ENCODE measurements around the gene TRIM27. TPM values are rescaled to one million over a fixed set of nuclear protein-coding genes. Genes with fewer than 3 reads are reported as not detected.
A peak's percentile ranks its signal among the peaks of the same experiment; 100 is the strongest.

TRIM27 gene
- polyA plus RNA-seq, 1 donor from 2014 or later: 79.7 TPM

DNA sequence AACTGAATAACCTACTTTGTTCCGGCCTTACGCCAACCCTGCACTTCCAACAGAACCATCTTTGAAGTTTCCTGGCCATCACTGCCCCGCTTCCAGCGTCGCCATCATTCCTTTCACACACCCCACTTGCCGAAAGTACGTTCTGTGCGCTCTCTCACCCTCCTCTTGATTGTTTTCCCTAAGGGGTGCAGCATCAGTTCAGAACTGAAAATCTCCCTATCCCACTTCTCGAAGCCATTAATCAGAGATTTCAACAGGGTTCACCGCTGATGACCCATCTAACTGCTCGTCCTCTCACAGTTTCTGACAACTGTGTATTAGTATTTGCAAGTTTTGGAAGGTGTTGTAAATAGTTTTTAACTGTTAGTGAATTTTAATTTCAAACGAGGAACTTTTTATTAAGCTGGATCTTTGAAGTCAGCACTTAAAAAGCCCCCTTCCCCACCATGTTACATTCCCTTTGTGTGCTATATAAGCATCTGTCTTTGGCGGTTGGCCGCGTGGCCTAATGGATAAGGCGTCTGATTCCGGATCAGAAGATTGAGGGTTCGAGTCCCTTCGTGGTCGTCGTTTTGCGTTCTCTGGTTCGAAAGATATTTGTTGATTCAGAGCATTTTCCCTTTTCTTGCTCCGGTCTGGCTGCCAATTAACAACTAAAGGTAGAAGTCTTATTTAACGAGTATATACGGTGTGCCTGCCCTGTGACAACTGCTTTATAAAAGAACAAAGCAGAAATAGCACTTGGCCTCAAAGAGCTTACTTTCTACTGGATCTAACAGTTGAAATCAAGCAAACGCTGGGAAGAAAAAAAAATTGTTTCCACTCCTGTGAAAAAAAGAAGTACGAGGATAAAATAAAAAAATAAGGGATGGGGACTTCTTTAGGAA, 42.6 kb downstream of the TRIM27 start:
- peak overlapping the region; percentile 4 for H3K9ac ChIP-seq (ENCODE audit: low read length)
- no peaks in the 10 kb centered on the region for H4K20me1 ChIP-seq (ENCODE audit: insufficient read depth)
- H3K27me3 ChIP-seq (ENCODE audit: insufficient read depth, low read depth, low read length): no peaks in the 10 kb centered on the region
- no peaks in the 10 kb centered on the region for H3K9me3 ChIP-seq (ENCODE audit: low read length)
- H3K36me3 ChIP-seq (ENCODE audit: insufficient read depth, low read length): no peaks in the 10 kb centered on the region
- H3K27ac ChIP-seq (ENCODE audit: low read length): no peak overlapping the region
- H3K79me2 ChIP-seq (replicated peaks; ENCODE audit: insufficient read depth, low read length): no peaks in the 10 kb centered on the region
- H3F3A ChIP-seq (ENCODE audit: insufficient read depth, low read length, poor library complexity, severe bottlenecking): no peaks in the 10 kb centered on the region
- TF ChIP-seq SMC3 (conservative IDR thresholded peaks at IDR 0.05; ENCODE audit: poor library complexity) (no peak), MXI1 (conservative IDR thresholded peaks at IDR 0.05; ENCODE audit: poor library complexity, severe bottlenecking) (no peak), EP300 (conservative IDR thresholded peaks at IDR 0.05; ENCODE audit: poor library complexity, severe bottlenecking) (no peak), POLR2AphosphoS5 (IDR thresholded peaks at IDR 0.05) (no peak), TAF1 (IDR thresholded peaks at IDR 0.05; ENCODE audit: low read depth) (no peak), EZH2 (IDR thresholded peaks at IDR 0.05; ENCODE audit: borderline replicate concordance, insufficient read depth, low read length, poor library complexity, severe bottlenecking) (no peak), RAD21 (conservative IDR thresholded peaks at IDR 0.05) (no peak)
- TF ChIP-seq, protein P1, sequence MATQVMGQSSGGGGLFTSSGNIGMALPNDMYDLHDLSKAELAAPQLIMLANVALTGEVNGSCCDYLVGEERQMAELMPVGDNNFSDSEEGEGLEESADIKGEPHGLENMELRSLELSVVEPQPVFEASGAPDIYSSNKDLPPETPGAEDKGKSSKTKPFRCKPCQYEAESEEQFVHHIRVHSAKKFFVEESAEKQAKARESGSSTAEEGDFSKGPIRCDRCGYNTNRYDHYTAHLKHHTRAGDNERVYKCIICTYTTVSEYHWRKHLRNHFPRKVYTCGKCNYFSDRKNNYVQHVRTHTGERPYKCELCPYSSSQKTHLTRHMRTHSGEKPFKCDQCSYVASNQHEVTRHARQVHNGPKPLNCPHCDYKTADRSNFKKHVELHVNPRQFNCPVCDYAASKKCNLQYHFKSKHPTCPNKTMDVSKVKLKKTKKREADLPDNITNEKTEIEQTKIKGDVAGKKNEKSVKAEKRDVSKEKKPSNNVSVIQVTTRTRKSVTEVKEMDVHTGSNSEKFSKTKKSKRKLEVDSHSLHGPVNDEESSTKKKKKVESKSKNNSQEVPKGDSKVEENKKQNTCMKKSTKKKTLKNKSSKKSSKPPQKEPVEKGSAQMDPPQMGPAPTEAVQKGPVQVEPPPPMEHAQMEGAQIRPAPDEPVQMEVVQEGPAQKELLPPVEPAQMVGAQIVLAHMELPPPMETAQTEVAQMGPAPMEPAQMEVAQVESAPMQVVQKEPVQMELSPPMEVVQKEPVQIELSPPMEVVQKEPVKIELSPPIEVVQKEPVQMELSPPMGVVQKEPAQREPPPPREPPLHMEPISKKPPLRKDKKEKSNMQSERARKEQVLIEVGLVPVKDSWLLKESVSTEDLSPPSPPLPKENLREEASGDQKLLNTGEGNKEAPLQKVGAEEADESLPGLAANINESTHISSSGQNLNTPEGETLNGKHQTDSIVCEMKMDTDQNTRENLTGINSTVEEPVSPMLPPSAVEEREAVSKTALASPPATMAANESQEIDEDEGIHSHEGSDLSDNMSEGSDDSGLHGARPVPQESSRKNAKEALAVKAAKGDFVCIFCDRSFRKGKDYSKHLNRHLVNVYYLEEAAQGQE (IDR thresholded peaks at IDR 0.05; ENCODE audit: borderline replicate concordance): no peak
- TF ChIP-seq, protein P2, sequence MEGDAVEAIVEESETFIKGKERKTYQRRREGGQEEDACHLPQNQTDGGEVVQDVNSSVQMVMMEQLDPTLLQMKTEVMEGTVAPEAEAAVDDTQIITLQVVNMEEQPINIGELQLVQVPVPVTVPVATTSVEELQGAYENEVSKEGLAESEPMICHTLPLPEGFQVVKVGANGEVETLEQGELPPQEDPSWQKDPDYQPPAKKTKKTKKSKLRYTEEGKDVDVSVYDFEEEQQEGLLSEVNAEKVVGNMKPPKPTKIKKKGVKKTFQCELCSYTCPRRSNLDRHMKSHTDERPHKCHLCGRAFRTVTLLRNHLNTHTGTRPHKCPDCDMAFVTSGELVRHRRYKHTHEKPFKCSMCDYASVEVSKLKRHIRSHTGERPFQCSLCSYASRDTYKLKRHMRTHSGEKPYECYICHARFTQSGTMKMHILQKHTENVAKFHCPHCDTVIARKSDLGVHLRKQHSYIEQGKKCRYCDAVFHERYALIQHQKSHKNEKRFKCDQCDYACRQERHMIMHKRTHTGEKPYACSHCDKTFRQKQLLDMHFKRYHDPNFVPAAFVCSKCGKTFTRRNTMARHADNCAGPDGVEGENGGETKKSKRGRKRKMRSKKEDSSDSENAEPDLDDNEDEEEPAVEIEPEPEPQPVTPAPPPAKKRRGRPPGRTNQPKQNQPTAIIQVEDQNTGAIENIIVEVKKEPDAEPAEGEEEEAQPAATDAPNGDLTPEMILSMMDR (IDR thresholded peaks at IDR 0.05; ENCODE audit: poor library complexity, severe bottlenecking): no peak
- peak overlapping the region; percentile 23 for H3K4me2 ChIP-seq (ENCODE audit: low read length)
- H3K9me2 ChIP-seq (ENCODE audit: insufficient read depth, low read length): no peaks in the 10 kb centered on the region
- peak overlapping the region; percentile 30 for H2AFZ ChIP-seq (ENCODE audit: low read depth, low read length)
- H3K4me3 ChIP-seq (ENCODE audit: low read length): peak overlapping the region; percentile 70

DNA sequence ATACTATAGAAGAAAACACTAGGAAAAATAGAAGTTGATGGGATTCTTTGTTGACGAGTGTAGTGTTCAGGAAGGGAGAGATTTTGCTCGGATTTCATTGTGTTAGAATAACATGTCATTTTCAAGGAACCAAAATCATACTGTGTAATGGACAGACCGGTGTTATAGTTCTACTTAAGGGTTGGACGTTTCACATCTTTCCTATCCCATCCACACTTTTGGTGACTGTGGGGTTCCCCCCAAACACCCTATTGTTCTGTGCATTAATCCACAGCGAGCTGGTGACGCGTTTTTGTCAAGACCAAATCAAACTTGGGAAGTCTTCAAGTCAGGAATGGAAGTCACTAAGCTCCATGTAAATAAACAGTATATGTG, 43.3 kb downstream of the TRIM27 start:
- peak overlapping the region; percentile 70 for H3K4me3 ChIP-seq (ENCODE audit: low read length)
- no peaks in the 10 kb centered on the region for H3F3A ChIP-seq (ENCODE audit: insufficient read depth, low read length, poor library complexity, severe bottlenecking)
- H4K20me1 ChIP-seq (ENCODE audit: insufficient read depth): no peaks in the 10 kb centered on the region
- peak overlapping the region; percentile 23 for H3K4me2 ChIP-seq (ENCODE audit: low read length)
- H3K36me3 ChIP-seq (ENCODE audit: insufficient read depth, low read length): no peaks in the 10 kb centered on the region
- no peaks in the 10 kb centered on the region for H3K27me3 ChIP-seq (ENCODE audit: insufficient read depth, low read depth, low read length)
- TF ChIP-seq POLR2AphosphoS5 (IDR thresholded peaks at IDR 0.05) (no peak), EP300 (conservative IDR thresholded peaks at IDR 0.05; ENCODE audit: poor library complexity, severe bottlenecking) (no peak), EZH2 (IDR thresholded peaks at IDR 0.05; ENCODE audit: borderline replicate concordance, insufficient read depth, low read length, poor library complexity, severe bottlenecking) (no peak), SMC3 (conservative IDR thresholded peaks at IDR 0.05; ENCODE audit: poor library complexity) (no peak), MXI1 (conservative IDR thresholded peaks at IDR 0.05; ENCODE audit: poor library complexity, severe bottlenecking) (no peak), RAD21 (conservative IDR thresholded peaks at IDR 0.05) (no peak), TAF1 (IDR thresholded peaks at IDR 0.05; ENCODE audit: low read depth) (no peak)
- TF ChIP-seq, protein P1 (IDR thresholded peaks at IDR 0.05; ENCODE audit: borderline replicate concordance): no peak
- TF ChIP-seq, protein P2 (IDR thresholded peaks at IDR 0.05; ENCODE audit: poor library complexity, severe bottlenecking): no peak
- no peaks in the 10 kb centered on the region for H3K9me3 ChIP-seq (ENCODE audit: low read length)
- H3K79me2 ChIP-seq (replicated peaks; ENCODE audit: insufficient read depth, low read length): no peaks in the 10 kb centered on the region
- H2AFZ ChIP-seq (ENCODE audit: low read depth, low read length): peak overlapping the region; percentile 30
- no peak overlapping the region for H3K9ac ChIP-seq (ENCODE audit: low read length)
- no peak overlapping the region for H3K27ac ChIP-seq (ENCODE audit: low read length)
- no peaks in the 10 kb centered on the region for H3K9me2 ChIP-seq (ENCODE audit: insufficient read depth, low read length)
